DND-41 (cell line): ENCODE results near the gene GOSR2.

Experiments
- ATAC-seq: fragments of 200-7000 bp; cut with Tn5 transposase; 3 replicates; pipeline ENCODE4 v1.9.1; 2021; ENCODE audit warnings: low read depth; ENCODE audit not compliant: insufficient read depth
- DNase-seq: peaks from one replicate; pipeline ENCODE4 v3.0.0-alpha.2; 2020
- H2AFZ ChIP-seq: 2 replicates; pipeline ENCODE4 v1.6.0; 2012; ENCODE audit warnings: low read depth, low read length
- H3K27ac ChIP-seq: 2 replicates; pipeline ENCODE4 v1.5.1; 2012; ENCODE audit warnings: low read length, inconsistent platforms
- H3K27me3 ChIP-seq: fragments of 200-600 bp; sonication (generic); 2 replicates; pipeline ENCODE4 v1.6.0; 2012; ENCODE audit warnings: low read length, mild to moderate bottlenecking, inconsistent platforms; ENCODE audit not compliant: insufficient read depth, poor library complexity
- H3K36me3 ChIP-seq: 2 replicates; pipeline ENCODE4 v1.5.1; 2012; ENCODE audit warnings: low read length, inconsistent platforms; ENCODE audit not compliant: insufficient read depth
- H3K4me1 ChIP-seq: 2 replicates; pipeline ENCODE4 v1.5.1; 2012; ENCODE audit warnings: mild to moderate bottlenecking, low read length; ENCODE audit not compliant: insufficient read depth
- H3K4me2 ChIP-seq: 2 replicates; pipeline ENCODE4 v1.6.0; 2012; ENCODE audit warnings: mild to moderate bottlenecking, moderate library complexity, low read length, inconsistent platforms; ENCODE audit not compliant: insufficient read depth
- H3K4me3 ChIP-seq, 2 experiments: fragments of 200-600 bp in 1 of 2; shearing (Covaris generic) in 1 of 2; 2 replicates each; pipeline ENCODE4 v1.5.1; 2012 to 2016; ENCODE audit warnings: inconsistent platforms in 2 of 2, low read length in 2 of 2, mild to moderate bottlenecking in 2 of 2, low read depth in 1 of 2, moderate library complexity in 1 of 2
- H3K79me2 ChIP-seq: 2 replicates; pipeline ENCODE4 v1.6.0; 2012; ENCODE audit warnings: low read length, inconsistent platforms; ENCODE audit not compliant: insufficient read depth
- H3K9ac ChIP-seq: 2 replicates; pipeline ENCODE4 v1.6.0; 2012; ENCODE audit warnings: low read depth, mild to moderate bottlenecking, inconsistent platforms, low read length, moderate library complexity
- H3K9me3 ChIP-seq: 2 replicates; pipeline ENCODE4 v1.5.1; 2012; ENCODE audit warnings: low read length, moderate library complexity, mild to moderate bottlenecking, inconsistent platforms; ENCODE audit not compliant: insufficient read depth, severe bottlenecking
- H4K20me1 ChIP-seq: 2 replicates; pipeline ENCODE4 v1.6.0; 2012; ENCODE audit warnings: low read length; ENCODE audit not compliant: insufficient read depth
- CTCF ChIP-seq: IDR thresholded peaks from 2 replicates; pipeline ENCODE4 v1.5.1; 2012; ENCODE audit warnings: borderline replicate concordance, low read length, moderate library complexity, mild to moderate bottlenecking; ENCODE audit not compliant: poor library complexity, severe bottlenecking; ENCODE audit errors: extremely low read depth
- EZH2 ChIP-seq: IDR thresholded peaks from 3 replicates; pipeline ENCODE4 v1.6.1; 2012; ENCODE audit warnings: borderline replicate concordance, low read depth, mild to moderate bottlenecking, moderate library complexity, low read length, inconsistent platforms; ENCODE audit not compliant: severe bottlenecking

GOSR2 gene

GRCh38 chr17:46943501-46944393, 20.8 kb downstream of the GOSR2 start:
- Histone ChIP-seq H3K4me3 (no peak overlapping the region), H3K9me3 (no peaks in the 10 kb centered on the region), H3K4me1 (no peaks in the 10 kb centered on the region), H3K27me3 (no peaks in the 10 kb centered on the region), H3K36me3 (peaks cover 24% of the 10 kb centered on the region), H2AFZ (no peak overlapping the region), H4K20me1 (no peaks in the 10 kb centered on the region), H3K4me2 (no peak overlapping the region), H3K9ac (no peak overlapping the region), H3K27ac (no peak overlapping the region), H3K79me2 (no peaks in the 10 kb centered on the region)
- DNase-seq (no peak), ATAC-seq (no peak)
- TF ChIP-seq EZH2 (no peak), CTCF (no peak)

DNA sequence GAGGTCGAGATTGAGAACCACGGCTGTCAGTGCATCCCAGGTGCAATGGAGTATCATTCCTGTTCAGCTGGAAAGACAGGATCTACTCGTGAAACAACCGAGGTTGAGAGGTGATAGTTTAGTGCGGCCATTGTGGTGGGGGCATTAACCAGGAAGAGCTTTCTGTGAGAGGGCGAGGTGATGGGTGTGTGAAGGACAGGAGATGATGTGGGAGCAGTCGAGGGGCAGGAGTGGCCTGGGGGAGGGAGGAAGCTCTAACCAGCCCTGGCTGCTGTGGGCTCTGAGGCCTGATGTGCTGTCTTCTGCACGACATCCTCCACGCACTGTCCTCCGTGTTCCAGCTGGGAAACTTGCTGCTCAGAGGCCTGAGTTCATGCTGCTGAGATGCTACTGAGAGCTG, 22.0 kb downstream of the GOSR2 start:
- Histone ChIP-seq H3K79me2 (no peaks in the 10 kb centered on the region), H3K4me2 (no peak overlapping the region), H3K4me1 (no peaks in the 10 kb centered on the region), H2AFZ (no peak overlapping the region), H3K4me3 (no peak overlapping the region), H3K27me3 (no peaks in the 10 kb centered on the region), H3K9ac (no peak overlapping the region), H3K27ac (no peak overlapping the region), H3K36me3 (peaks cover 13% of the 10 kb centered on the region), H3K9me3 (no peaks in the 10 kb centered on the region), H4K20me1 (no peaks in the 10 kb centered on the region)
- no peak for ATAC-seq
- TF ChIP-seq EZH2 (no peak), CTCF (no peak)
- DNase-seq = no peak

GRCh38 chr17:46947216-46947615, 24.3 kb downstream of the GOSR2 start:
- no peak overlapping the region for H2AFZ ChIP-seq
- H3K4me1 ChIP-seq = no peaks in the 10 kb centered on the region
- ATAC-seq (no peak; the same call in 2 of the 3 replicates), DNase-seq (no peak)
- no peak overlapping the region for H3K4me3 ChIP-seq
- no peaks in the 10 kb centered on the region for H3K36me3 ChIP-seq
- no peak overlapping the region for H3K27ac ChIP-seq
- no peak overlapping the region for H3K9ac ChIP-seq
- H3K4me2 ChIP-seq = no peak overlapping the region
- H3K27me3 ChIP-seq = no peaks in the 10 kb centered on the region
- no peak for TF ChIP-seq CTCF
- no peak for TF ChIP-seq EZH2
- no peaks in the 10 kb centered on the region for H3K79me2 ChIP-seq
- H4K20me1 ChIP-seq = no peaks in the 10 kb centered on the region; the same call in 1 of the 2 replicates
- H3K9me3 ChIP-seq = no peaks in the 10 kb centered on the region
